ENCODE data around the gene IL17RA.

- no peak for TF ChIP-seq CTCF (IDR thresholded peaks at IDR 0.05; ENCODE audit: insufficient read depth, low read depth, low read length)
- TF ChIP-seq EZH2 (IDR thresholded peaks at IDR 0.05; ENCODE audit: insufficient read depth, low read length), result no peak
Measured at GRCh38 chr22:17137861-17138425, 53.1 kb downstream of the IL17RA start.

All from astrocyte (in vitro differentiated cells and primary cell).